Measurements from ENCODE around the gene ARPC1A. TPM values are rescaled to one million over a fixed set of nuclear protein-coding genes. Genes with fewer than 3 reads are reported as not detected.
"Not testable (repeated sequence)": the region's sequence is repeated elsewhere in the genome, so short reads cannot be mapped to it uniquely, and the experiment has no call there.

ARPC1A gene
- total RNA-seq, 2 donors from 2014 or later: 108 to 117 TPM

GRCh38 chr7:99385564-99385963, 59.9 kb downstream of the ARPC1A start:
- no peak for TF ChIP-seq CTCF (IDR thresholded peaks at IDR 0.05)
- Histone ChIP-seq H3K27ac (no peak overlapping the region), H3K36me3 (peaks cover 28% of the 10 kb centered on the region), H3K9me3 (no peaks in the 10 kb centered on the region), H3K27me3 (no peaks in the 10 kb centered on the region), H3K4me3 (no peak overlapping the region), H3K4me1 (peaks cover 0 to 15% of the 10 kb centered on the region in 2 donors)
- no peak for DNase-seq (ENCODE audit: low spot score)

- Histone ChIP-seq H3K27ac (no peak overlapping the region), H3K4me3 (no peak overlapping the region), H3K9me3 (no peaks in the 10 kb centered on the region), H3K36me3 (peaks cover 28% of the 10 kb centered on the region), H3K4me1 (peaks cover 0 to 4% of the 10 kb centered on the region in 2 donors), H3K27me3 (no peaks in the 10 kb centered on the region)
- DNase-seq (ENCODE audit: low spot score): no peak
- no peak for TF ChIP-seq CTCF (IDR thresholded peaks at IDR 0.05)
Measured at GRCh38 chr7:99386584-99387238, 61.0 kb downstream of the ARPC1A start.

- not testable (repeated sequence) for H3K4me3 ChIP-seq; H3K27me3 ChIP-seq; H3K9me3 ChIP-seq; H3K4me1 ChIP-seq; H3K27ac ChIP-seq; DNase-seq (ENCODE audit: low spot score)
- peaks cover 28% of the 10 kb centered on the region for H3K36me3 ChIP-seq
Measured at GRCh38 chr7:99387239-99387635, 61.5 kb downstream of the ARPC1A start.

- H3K9me3 ChIP-seq: no peaks in the 10 kb centered on the region
- H3K27ac ChIP-seq: no peak overlapping the region
- no peak overlapping the region for H3K4me3 ChIP-seq
- no peak for TF ChIP-seq CTCF (IDR thresholded peaks at IDR 0.05)
- H3K4me1 ChIP-seq: peaks cover 0 to 10% of the 10 kb centered on the region in 2 donors
- peaks cover 28% of the 10 kb centered on the region for H3K36me3 ChIP-seq
- no peak for DNase-seq (ENCODE audit: low spot score)
- H3K27me3 ChIP-seq: no peaks in the 10 kb centered on the region
Measured at GRCh38 chr7:99387912-99388311, 62.2 kb downstream of the ARPC1A start.

- H3K9me3 ChIP-seq: no peaks in the 10 kb centered on the region
- H3K27me3 ChIP-seq: no peaks in the 10 kb centered on the region
- DNase-seq (ENCODE audit: low spot score): no peak
- peaks cover 37% of the 10 kb centered on the region for H3K36me3 ChIP-seq
- TF ChIP-seq CTCF (IDR thresholded peaks at IDR 0.05): no peak
- H3K4me3 ChIP-seq: no peak overlapping the region
- no peak overlapping the region for H3K27ac ChIP-seq
- peaks cover 0 to 20% of the 10 kb centered on the region in 2 donors for H3K4me1 ChIP-seq
Measured at GRCh38 chr7:99389772-99390171, 64.1 kb downstream of the ARPC1A start.

GRCh38 chr7:99390941-99391602, 65.4 kb downstream of the ARPC1A start:
- Histone ChIP-seq H3K4me3 (no peak overlapping the region), H3K36me3 (peaks cover 45% of the 10 kb centered on the region), H3K27ac (no peak overlapping the region), H3K9me3 (no peaks in the 10 kb centered on the region), H3K4me1 (peaks cover 0 to 20% of the 10 kb centered on the region in 2 donors), H3K27me3 (no peaks in the 10 kb centered on the region)
- DNase-seq (ENCODE audit: low spot score): no peak
- TF ChIP-seq CTCF (IDR thresholded peaks at IDR 0.05): no peak

All from right atrium auricular region (tissue), 2 donors.